DND-41 (cell line): ENCODE results near the gene ZBTB48.

Experiments
- EZH2 ChIP-seq: IDR thresholded peaks from 3 replicates; pipeline ENCODE4 v1.6.1; 2012; ENCODE audit warnings: borderline replicate concordance, low read depth, mild to moderate bottlenecking, moderate library complexity, low read length, inconsistent platforms; ENCODE audit not compliant: severe bottlenecking
- TF ChIP-seq, protein P1 (sequence below): IDR thresholded peaks from 2 replicates; pipeline ENCODE4 v1.5.1; 2012; ENCODE audit warnings: borderline replicate concordance, low read length, moderate library complexity, mild to moderate bottlenecking; ENCODE audit not compliant: poor library complexity, severe bottlenecking; ENCODE audit errors: extremely low read depth

DNA sequence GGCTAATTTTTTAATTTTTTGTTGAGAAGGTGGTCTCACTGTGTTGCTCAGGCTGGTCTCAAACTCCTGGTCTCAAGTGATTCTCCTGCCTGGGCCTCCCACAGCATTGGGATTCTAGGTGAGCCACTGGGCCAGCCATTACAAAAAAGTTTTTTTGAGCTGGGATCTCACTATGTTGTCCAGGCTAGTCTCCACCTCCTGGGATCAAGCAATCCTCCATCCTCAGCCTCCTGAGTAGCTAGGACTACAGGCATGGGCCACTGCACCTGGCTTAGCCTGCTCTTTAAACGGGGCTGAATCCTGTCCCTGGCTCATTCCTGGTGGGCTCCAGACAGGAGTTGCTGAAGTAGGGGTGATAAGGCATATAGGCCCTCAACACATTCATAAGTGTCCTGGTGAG lies 22.2 kb upstream of the ZBTB48 start:
- TF ChIP-seq, protein P1, sequence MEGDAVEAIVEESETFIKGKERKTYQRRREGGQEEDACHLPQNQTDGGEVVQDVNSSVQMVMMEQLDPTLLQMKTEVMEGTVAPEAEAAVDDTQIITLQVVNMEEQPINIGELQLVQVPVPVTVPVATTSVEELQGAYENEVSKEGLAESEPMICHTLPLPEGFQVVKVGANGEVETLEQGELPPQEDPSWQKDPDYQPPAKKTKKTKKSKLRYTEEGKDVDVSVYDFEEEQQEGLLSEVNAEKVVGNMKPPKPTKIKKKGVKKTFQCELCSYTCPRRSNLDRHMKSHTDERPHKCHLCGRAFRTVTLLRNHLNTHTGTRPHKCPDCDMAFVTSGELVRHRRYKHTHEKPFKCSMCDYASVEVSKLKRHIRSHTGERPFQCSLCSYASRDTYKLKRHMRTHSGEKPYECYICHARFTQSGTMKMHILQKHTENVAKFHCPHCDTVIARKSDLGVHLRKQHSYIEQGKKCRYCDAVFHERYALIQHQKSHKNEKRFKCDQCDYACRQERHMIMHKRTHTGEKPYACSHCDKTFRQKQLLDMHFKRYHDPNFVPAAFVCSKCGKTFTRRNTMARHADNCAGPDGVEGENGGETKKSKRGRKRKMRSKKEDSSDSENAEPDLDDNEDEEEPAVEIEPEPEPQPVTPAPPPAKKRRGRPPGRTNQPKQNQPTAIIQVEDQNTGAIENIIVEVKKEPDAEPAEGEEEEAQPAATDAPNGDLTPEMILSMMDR, result no peak
- TF ChIP-seq EZH2, result no peak
